Activated B cell treated with CpG ODN at 0.5 μM for 24 hours (primary cell): ENCODE results near the gene APIP. TPM values are rescaled to one million over a fixed set of nuclear protein-coding genes. Genes with fewer than 3 reads are reported as not detected.
"Not testable (repeated sequence)": the region's sequence is repeated elsewhere in the genome, so short reads cannot be mapped to it uniquely, and the experiment has no call there.

Source experiments
- ATAC-seq: fragments of 200-7000 bp; cut with Tn5 transposase; one replicate; pipeline ENCODE4 v1.10.0; 2021; ENCODE audit warnings: low read depth, mild to moderate bottlenecking, moderate library complexity
- CTCF ChIA-PET: fragments of 350-600 bp; sonication (Branson Sonifier 250); formaldehyde crosslinking; loops from one replicate; lab custom pipeline; 2021; ENCODE audit warnings: antibody characterized with exemption; lab: Charles Lee
- POLR2A ChIA-PET: fragments of 350-600 bp; sonication (Branson Sonifier 250); formaldehyde crosslinking; loops from one replicate; lab custom pipeline; 2021; ENCODE audit warnings: antibody characterized with exemption; lab: Charles Lee
- DNase-seq: peaks from one replicate; pipeline ENCODE4 v3.0.0; 2022
- H3K27ac Mint-ChIP-seq: one replicate; pipeline ENCODE4 v1.8.0; 2020; ENCODE audit warnings: mixed read lengths
- H3K27me3 Mint-ChIP-seq: one replicate; pipeline ENCODE4 v1.8.0; 2021; ENCODE audit warnings: mixed read lengths
- H3K36me3 Mint-ChIP-seq: one replicate; pipeline ENCODE4 v1.8.0; 2021; ENCODE audit warnings: low read depth, mixed read lengths
- H3K4me1 Mint-ChIP-seq: one replicate; pipeline ENCODE4 v1.8.0; 2021; ENCODE audit warnings: mixed read lengths
- H3K4me3 Mint-ChIP-seq: one replicate; pipeline ENCODE4 v1.8.0; 2020; ENCODE audit warnings: mild to moderate bottlenecking, mixed read lengths
- H3K9me3 Mint-ChIP-seq: one replicate; pipeline ENCODE4 v1.8.0; 2020; ENCODE audit warnings: mixed read lengths
- intact Hi-C: fragments of 100-400 bp; cut with micrococcal nuclease; formaldehyde crosslinking; loops from one replicate; pipeline ENCODE4 v1.15.1; 2024
- total RNA-seq: library from RNA; stranded (reverse); gene quantifications from 2 replicates; pipeline ENCODE4 v1.2.3, GENCODE V29; 2022
- TF ChIP-seq, protein P1 (sequence below): fragments of 200-600 bp; IDR thresholded peaks from one replicate; pipeline ENCODE4 v1.8.0; 2022; ENCODE audit warnings: antibody characterized with exemption, mild to moderate bottlenecking

APIP gene
- total RNA-seq, 1 donor from 2014 or later: 18.7 TPM

DNA sequence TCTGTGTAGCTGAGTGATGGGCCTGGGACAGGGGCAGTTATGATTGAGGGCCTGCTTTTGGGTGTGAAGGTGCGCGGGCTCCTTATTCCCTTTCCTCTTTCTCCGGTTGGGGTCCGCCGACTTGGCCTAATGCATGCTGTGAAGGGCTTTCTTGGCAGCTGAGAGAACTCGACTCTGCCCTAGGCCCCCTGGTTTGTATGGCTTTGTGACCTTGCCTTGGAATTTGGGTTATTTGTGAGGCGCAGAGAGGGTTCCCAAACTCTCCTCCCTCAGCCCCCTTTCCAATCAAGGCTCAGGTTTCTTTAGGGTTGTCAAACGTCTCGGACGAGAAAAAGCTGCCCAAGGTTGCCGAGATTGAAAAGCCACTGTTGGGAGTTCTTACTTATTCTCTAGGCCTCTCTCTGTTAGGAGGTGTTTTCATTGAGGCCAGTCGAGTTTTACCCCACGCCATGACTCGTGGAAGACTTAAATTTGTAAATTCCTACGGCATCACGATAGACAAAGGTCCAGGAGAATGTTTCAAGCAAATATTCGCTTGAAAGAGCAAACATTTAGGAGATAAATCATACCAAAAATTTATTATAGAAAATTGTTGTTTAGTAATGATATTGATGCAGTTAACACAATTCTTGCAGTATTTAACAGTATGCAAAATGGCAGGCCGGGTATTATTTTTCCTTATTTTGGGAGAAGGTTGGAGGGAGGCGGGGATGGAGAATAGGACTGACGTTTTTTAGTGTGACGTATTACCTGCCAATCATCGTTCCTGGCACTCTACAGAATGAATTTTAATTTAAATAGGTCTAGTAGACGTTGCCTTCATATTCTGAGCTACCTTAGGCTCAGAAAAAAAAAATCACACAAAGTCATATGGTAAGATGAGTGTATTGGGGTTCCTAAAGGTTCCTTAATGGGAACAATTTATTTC is 928 bp upstream of the APIP start:
- CTCF ChIA-PET: interaction anchor here (1.0 to 1.9 kb wide), 4 partner anchors 9 to 475 kb away, joined by 3 to 7 read pairs (median 4); no protein-coding TSS in a partner anchor

DNA sequence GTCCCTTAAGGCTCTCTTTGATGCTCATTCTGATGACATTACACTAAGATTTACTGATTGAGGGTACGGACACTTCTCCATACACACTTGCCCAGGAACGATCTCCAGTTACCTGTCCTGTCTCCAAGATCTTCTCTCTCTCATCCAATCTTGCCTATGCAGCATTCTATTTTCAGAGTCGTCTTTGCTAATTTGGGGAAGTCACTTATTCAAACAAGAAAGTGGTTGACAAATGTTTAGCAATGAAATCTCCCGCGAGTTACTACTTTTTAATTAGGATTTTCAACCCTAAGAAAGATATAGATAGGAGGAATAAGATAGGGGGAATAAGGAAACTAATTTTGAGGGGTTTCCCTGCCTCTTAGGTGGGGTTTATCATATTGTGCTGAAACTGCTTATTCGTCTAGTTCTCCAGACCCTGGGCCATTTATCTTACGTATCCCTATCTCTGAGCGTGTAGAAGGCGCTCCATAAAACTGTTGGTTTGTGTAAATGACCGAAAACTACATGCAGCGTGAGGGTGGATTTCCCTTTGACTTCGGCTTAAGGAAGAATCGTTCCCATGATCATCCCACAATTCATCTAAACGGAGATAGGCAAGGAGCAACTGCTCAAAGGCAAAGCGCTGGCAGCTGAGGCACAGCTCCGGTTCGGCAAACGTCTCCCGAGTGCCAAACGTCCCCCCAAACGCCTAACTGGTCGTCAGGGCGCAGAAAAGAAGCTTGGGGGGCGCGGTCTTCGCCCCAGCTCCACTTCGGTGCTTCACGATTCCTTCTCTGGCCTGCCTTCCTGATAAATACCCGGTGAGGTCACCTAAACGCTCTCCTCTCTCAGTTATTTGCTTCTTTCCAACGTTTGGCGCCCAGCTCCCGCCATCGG is 804 bp downstream of the APIP start:
- TF ChIP-seq, protein P1, sequence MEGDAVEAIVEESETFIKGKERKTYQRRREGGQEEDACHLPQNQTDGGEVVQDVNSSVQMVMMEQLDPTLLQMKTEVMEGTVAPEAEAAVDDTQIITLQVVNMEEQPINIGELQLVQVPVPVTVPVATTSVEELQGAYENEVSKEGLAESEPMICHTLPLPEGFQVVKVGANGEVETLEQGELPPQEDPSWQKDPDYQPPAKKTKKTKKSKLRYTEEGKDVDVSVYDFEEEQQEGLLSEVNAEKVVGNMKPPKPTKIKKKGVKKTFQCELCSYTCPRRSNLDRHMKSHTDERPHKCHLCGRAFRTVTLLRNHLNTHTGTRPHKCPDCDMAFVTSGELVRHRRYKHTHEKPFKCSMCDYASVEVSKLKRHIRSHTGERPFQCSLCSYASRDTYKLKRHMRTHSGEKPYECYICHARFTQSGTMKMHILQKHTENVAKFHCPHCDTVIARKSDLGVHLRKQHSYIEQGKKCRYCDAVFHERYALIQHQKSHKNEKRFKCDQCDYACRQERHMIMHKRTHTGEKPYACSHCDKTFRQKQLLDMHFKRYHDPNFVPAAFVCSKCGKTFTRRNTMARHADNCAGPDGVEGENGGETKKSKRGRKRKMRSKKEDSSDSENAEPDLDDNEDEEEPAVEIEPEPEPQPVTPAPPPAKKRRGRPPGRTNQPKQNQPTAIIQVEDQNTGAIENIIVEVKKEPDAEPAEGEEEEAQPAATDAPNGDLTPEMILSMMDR: no peak
- POLR2A ChIA-PET: interaction anchor here (0.6 to 1.8 kb wide), 6 partner anchors 301 to 1365 kb away, joined by 3 to 7 read pairs (median 4); partner anchors contain the start of genes CAPRIN1 and NAT10
- H3K27ac Mint-ChIP-seq: peak overlapping the region; percentile 91
- intact Hi-C loops: loop anchor here (1.0 to 5.0 kb wide), 11 partner anchors 229 to 1374 kb away; partner anchors contain the start of genes CAPRIN1, CAT, COMMD9 and FBXO3
- DNase-seq (no peak), ATAC-seq (no peak)
- peaks cover 27% of the 10 kb centered on the region for H3K4me1 Mint-ChIP-seq
- CTCF ChIA-PET: interaction anchor here (0.7 to 1.9 kb wide), 5 partner anchors 9 to 477 kb away, joined by 3 to 7 read pairs (median 5); no protein-coding TSS in a partner anchor
- H3K4me3 Mint-ChIP-seq: peak overlapping the region; percentile 95
- no peaks in the 10 kb centered on the region for H3K9me3 Mint-ChIP-seq
- H3K27me3 Mint-ChIP-seq: no peaks in the 10 kb centered on the region
- H3K36me3 Mint-ChIP-seq: peaks cover 20% of the 10 kb centered on the region

More for the DNA sequence above, 928 bp upstream of the APIP start:
- ATAC-seq (no peak), DNase-seq (no peak)
- H3K27ac Mint-ChIP-seq: peak overlapping the region; percentile 91
- POLR2A ChIA-PET: interaction anchor here (0.9 to 1.8 kb wide), 3 partner anchors 13 to 812 kb away, joined by 3 to 7 read pairs (median 6); partner anchors contain the start of gene NAT10
- peaks cover 20% of the 10 kb centered on the region for H3K36me3 Mint-ChIP-seq
- TF ChIP-seq, protein P1: no peak
- no peaks in the 10 kb centered on the region for H3K9me3 Mint-ChIP-seq
- intact Hi-C loops: loop anchor here (1.0 to 5.0 kb wide), 11 partner anchors 227 to 1372 kb away; partner anchors contain the start of genes CAPRIN1, CAT, COMMD9 and FBXO3
- peaks cover 27% of the 10 kb centered on the region for H3K4me1 Mint-ChIP-seq
- no peaks in the 10 kb centered on the region for H3K27me3 Mint-ChIP-seq
- H3K4me3 Mint-ChIP-seq: peak overlapping the region; percentile 95

DNA sequence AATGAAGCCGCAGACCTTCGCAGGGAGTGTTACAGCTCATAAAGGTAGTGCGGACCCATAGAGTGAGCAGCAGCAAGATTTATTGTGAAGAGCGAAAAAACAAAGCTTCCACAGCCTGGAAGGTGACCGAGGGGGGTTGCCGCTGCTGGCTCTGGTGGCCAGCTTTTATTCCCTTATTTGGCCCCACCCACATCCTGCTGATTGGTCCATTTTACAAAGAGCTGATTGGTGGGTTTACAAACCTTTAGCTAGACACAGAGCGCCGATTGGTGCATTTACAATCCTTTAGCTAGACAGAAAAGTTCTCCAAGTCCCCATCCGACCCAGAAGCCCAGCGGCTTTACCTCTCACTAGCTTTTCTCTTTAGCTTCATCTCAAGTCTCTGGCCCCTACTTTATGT is 2.6 kb downstream of the APIP start:
- Mint-ChIP-seq H3K4me1 (peaks cover 27% of the 10 kb centered on the region), H3K36me3 (peaks cover 20% of the 10 kb centered on the region), H3K4me3 (peak overlapping the region; percentile 25)
- POLR2A ChIA-PET, intact Hi-C loops, H3K9me3 Mint-ChIP-seq, H3K27ac Mint-ChIP-seq, ATAC-seq, H3K27me3 Mint-ChIP-seq, DNase-seq: not testable (repeated sequence)
- CTCF ChIA-PET: interaction anchor here (0.6 to 1.2 kb wide), 2 partner anchors 11 to 325 kb away, joined by 3 read pairs; no protein-coding TSS in a partner anchor

DNA sequence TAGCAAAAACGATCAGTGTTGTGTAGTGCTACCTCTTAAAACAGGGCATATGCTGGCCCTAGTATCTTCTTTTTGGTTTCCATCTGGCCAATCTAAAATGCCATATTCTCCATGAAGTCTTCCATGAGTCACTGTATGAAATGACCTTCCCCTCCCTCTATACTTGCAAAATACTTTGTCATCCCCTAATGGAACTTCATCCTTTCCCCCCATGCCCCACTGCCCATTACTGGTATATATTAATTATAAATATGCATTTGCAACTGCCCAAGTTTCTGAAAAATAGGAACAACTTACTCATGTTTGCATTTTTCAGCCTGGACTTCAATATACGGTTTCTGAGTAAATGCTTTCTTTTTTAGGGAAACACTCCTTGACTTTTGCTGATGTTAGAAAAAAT is 4.5 kb downstream of the APIP start:
- TF ChIP-seq, protein P1: no peak
- Mint-ChIP-seq H3K4me1 (peaks cover 15% of the 10 kb centered on the region), H3K27ac (no peak overlapping the region), H3K4me3 (no peak overlapping the region), H3K27me3 (no peaks in the 10 kb centered on the region), H3K9me3 (no peaks in the 10 kb centered on the region), H3K36me3 (peaks cover 21% of the 10 kb centered on the region)
- no peak for ATAC-seq
- DNase-seq: no peak
- CTCF ChIA-PET: no interaction called here
- intact Hi-C loops: no loop called here
- POLR2A ChIA-PET: no interaction called here

DNA sequence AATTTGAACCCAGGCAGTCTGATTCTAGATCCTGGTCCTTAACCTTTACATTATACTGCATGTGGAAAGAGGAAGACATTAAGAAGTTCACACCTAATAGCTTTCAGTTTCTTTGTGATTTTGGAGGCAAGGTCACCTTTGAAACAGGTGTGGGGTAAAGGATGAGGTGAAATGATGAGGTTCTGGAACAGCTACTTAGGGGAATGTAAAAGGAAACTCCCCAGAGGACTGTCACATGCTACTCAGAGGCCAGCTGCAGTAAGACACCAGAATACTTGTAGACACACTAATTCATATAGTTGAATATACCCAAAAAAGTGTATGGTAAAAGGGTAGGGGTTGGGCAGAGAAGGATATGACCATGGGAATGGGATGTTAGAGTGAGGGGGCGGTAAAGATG is 5.4 kb downstream of the APIP start:
- no peak overlapping the region for H3K4me3 Mint-ChIP-seq
- H3K4me1 Mint-ChIP-seq: peaks cover 12% of the 10 kb centered on the region
- TF ChIP-seq, protein P1: no peak
- DNase-seq (no peak), ATAC-seq (no peak)
- no peaks in the 10 kb centered on the region for H3K9me3 Mint-ChIP-seq
- peaks cover 16% of the 10 kb centered on the region for H3K36me3 Mint-ChIP-seq
- no peak overlapping the region for H3K27ac Mint-ChIP-seq
- POLR2A ChIA-PET: no interaction called here
- intact Hi-C loops: no loop called here
- CTCF ChIA-PET: no interaction called here
- H3K27me3 Mint-ChIP-seq: no peaks in the 10 kb centered on the region
